ENCODE results near the gene ABHD17C.

GRCh38 chr15:80755885-80756284, 60.8 kb downstream of the ABHD17C start:
- TF ChIP-seq EZH2phosphoT487 (IDR thresholded peaks at IDR 0.05): no peak
- no peak for TF ChIP-seq CTCF (IDR thresholded peaks at IDR 0.05)
- TF ChIP-seq EZH2 (IDR thresholded peaks at IDR 0.05): no peak
